K562 (cell line): ENCODE results near the gene ZNF146. TPM values are rescaled to one million over a fixed set of nuclear protein-coding genes. Genes with fewer than 3 reads are reported as not detected.

ENCODE experiments used
- ATAC-seq: fragments of 200-7000 bp; cut with Tn5 transposase; 3 replicates; pipeline ENCODE4 v1.9.1; 2020; ENCODE audit warnings: moderate library complexity
- BruUV-seq: library from RNA; stranded (reverse); fragments of 400-500 nt; replicated peaks from 2 replicates; lab custom pipeline; 2021; lab: Mats Ljungman, UMichigan
- CTCF ChIA-PET: fragments of 300-600 bp; formaldehyde crosslinking; extraction: SDS; loops from one replicate; lab custom pipeline; 2021; ENCODE audit warnings: low intra/inter-chr PET ratio; lab: Yijun Ruan, JAX
- POLR2A ChIA-PET: fragments of 300-600, 350-650 bp; sonication (Branson Sonifier 250); formaldehyde crosslinking; extraction: SDS; loops from one replicate; lab custom pipeline; 2021; ENCODE audit warnings: antibody characterized with exemption, inconsistent platforms; lab: Yijun Ruan, JAX
- DNase-seq, 4 experiments: peaks; one replicate each; pipeline versions ENCODE4 v3.0.0 to v3.0.0-alpha.2; 2011 to 2018; ENCODE audit warnings: low spot score in 3 of 4, mixed read lengths in 3 of 4; ENCODE audit errors: extremely low read depth in 1 of 4
- FAIRE-seq: peaks from 2 replicates; lab custom pipeline; 2011; peaks lifted over from hg19 to GRCh38; lab: Jason Lieb, UNC
- H2AFZ ChIP-seq: 2 replicates; pipeline ENCODE4 v1.6.0; 2011; ENCODE audit warnings: low read depth, low read length, control low read depth, inconsistent platforms
- H3K27ac ChIP-seq: fragments of 200-600 bp; 3 replicates; pipeline ENCODE4 v1.8.0; 2011; ENCODE audit warnings: low read depth, mild to moderate bottlenecking, control low read depth, inconsistent platforms, low read length, moderate library complexity, mixed read lengths; ENCODE audit errors: extremely low read depth
- H3K27me3 ChIP-seq, 2 experiments: fragments of 300-600 bp in 1 of 2; 2 replicates in 1 of 2; 3 replicates in 1 of 2; pipeline versions ENCODE4 v1.6.0 to v1.8.0; 2011; ENCODE audit warnings: inconsistent platforms in 2 of 2, low read length in 2 of 2, mild to moderate bottlenecking in 1 of 2, mixed read lengths in 1 of 2, moderate library complexity in 1 of 2; ENCODE audit not compliant: control insufficient read depth in 2 of 2, insufficient read depth in 2 of 2
- H3K36me3 ChIP-seq: fragments of 300-600 bp; 3 replicates; pipeline ENCODE4 v1.8.0; 2011; ENCODE audit warnings: mild to moderate bottlenecking, low read length, inconsistent platforms; ENCODE audit not compliant: control insufficient read depth, insufficient read depth
- H3K4me1 ChIP-seq, 2 experiments: fragments of 200-600 bp in 1 of 2; replicated peaks in 1 of 2; 2 replicates in 1 of 2; 3 replicates in 1 of 2; pipeline versions ENCODE4 v1.5.1 to v1.8.0; 2011; ENCODE audit warnings: inconsistent platforms in 2 of 2, low read length in 2 of 2, mild to moderate bottlenecking in 1 of 2, mixed read lengths in 1 of 2, moderate library complexity in 1 of 2; ENCODE audit not compliant: control insufficient read depth in 2 of 2, insufficient read depth in 2 of 2
- H3K4me2 ChIP-seq: 2 replicates; pipeline ENCODE4 v1.6.1; 2011; ENCODE audit warnings: low read length, control low read depth, inconsistent platforms, mixed read lengths; ENCODE audit not compliant: insufficient read depth
- H3K4me3 ChIP-seq: fragments of 200-600 bp; sonication (generic), shearing (Covaris generic); 2 replicates; pipeline ENCODE4 v1.5.1; 2016; ENCODE audit warnings: control low read depth, inconsistent platforms
- H3K79me2 ChIP-seq: fragments of 200-600 bp; 3 replicates; pipeline ENCODE4 v1.8.0; 2011; ENCODE audit warnings: low read length, inconsistent platforms; ENCODE audit not compliant: control insufficient read depth, insufficient read depth
- H3K9ac ChIP-seq, 2 experiments: 2 replicates each; pipeline versions ENCODE4 v1.6.0 to v1.6.1; 2011; ENCODE audit warnings: low read depth in 2 of 2, low read length in 2 of 2, control low read depth in 1 of 2, inconsistent platforms in 1 of 2, mild to moderate bottlenecking in 1 of 2, mixed read lengths in 1 of 2; ENCODE audit not compliant: insufficient read depth in 1 of 2
- H3K9me1 ChIP-seq: one replicate; pipeline ENCODE4 v1.6.0; 2011; ENCODE audit warnings: inconsistent platforms, mild to moderate bottlenecking, low read length, moderate library complexity; ENCODE audit not compliant: control insufficient read depth, insufficient read depth
- H3K9me3 ChIP-seq: replicated peaks from 2 replicates; pipeline ENCODE4 v1.5.1; 2011; ENCODE audit warnings: low read depth, low read length, inconsistent platforms; ENCODE audit not compliant: control insufficient read depth, insufficient read depth
- H4K20me1 ChIP-seq: replicated peaks from 2 replicates; pipeline ENCODE4 v1.6.1; 2011; ENCODE audit warnings: low read length, inconsistent platforms, mixed read lengths; ENCODE audit not compliant: control insufficient read depth, insufficient read depth
- DDX20 ChIP-seq: fragments of 450-650 bp; IDR thresholded peaks from 2 replicates; pipeline ENCODE4 v1.6.1; 2016; ENCODE audit warnings: missing genetic modification characterization, low read depth, mild to moderate bottlenecking, missing compliant biosample characterization, moderate library complexity
- FOXJ2 ChIP-seq: fragments of 200-800 bp; sonication (Bioruptor generic); IDR thresholded peaks from 2 replicates; pipeline ENCODE4 v1.6.1; 2016; ENCODE audit warnings: missing genetic modification characterization, missing compliant biosample characterization
- LEF1 ChIP-seq: fragments of 450-650 bp; IDR thresholded peaks from 2 replicates; pipeline ENCODE4 v1.6.1; 2016; ENCODE audit warnings: mild to moderate bottlenecking
- MTA3 ChIP-seq: fragments of 450-650 bp; formaldehyde crosslinking; IDR thresholded peaks from 2 replicates; pipeline ENCODE4 v1.6.1; 2017; ENCODE audit warnings: mild to moderate bottlenecking, borderline replicate concordance
- MXI1 ChIP-seq: IDR thresholded peaks from 2 replicates; pipeline ENCODE4 v1.6.1; 2011; ENCODE audit warnings: low read depth, mild to moderate bottlenecking, improper control_type of control experiment, low read length
- PTBP1 ChIP-seq: fragments of 200-400 bp; formaldehyde crosslinking; IDR thresholded peaks from 2 replicates; pipeline ENCODE4 v1.6.1; 2017; ENCODE audit warnings: low read depth, low read length
- PTRF ChIP-seq: fragments of 450-650 bp; IDR thresholded peaks from 2 replicates; pipeline ENCODE4 v1.6.1; 2016; ENCODE audit warnings: mild to moderate bottlenecking, missing genetic modification characterization, missing compliant biosample characterization
- RBBP5 ChIP-seq: fragments of 200-600 bp; sonication (generic); IDR thresholded peaks from 2 replicates; pipeline ENCODE4 v1.6.1; 2012; ENCODE audit warnings: borderline replicate concordance, mild to moderate bottlenecking, low read length, control low read depth, inconsistent platforms; ENCODE audit not compliant: insufficient read depth, poor library complexity, severe bottlenecking
- TBP ChIP-seq: optimal IDR thresholded peaks from 2 replicates; pipeline ENCODE3; 2011; ENCODE audit warnings: low read depth, low read length, improper control_type of control experiment
- ZFX ChIP-seq: sonication (generic); formaldehyde crosslinking; IDR thresholded peaks from 2 replicates; pipeline ENCODE4 v1.8.0; 2022; ENCODE audit warnings: mild to moderate bottlenecking, missing genetic modification reagents, moderate library complexity
- ZNF354B ChIP-seq: fragments of 250-450 bp; sonication (Bioruptor Pico); IDR thresholded peaks from 2 replicates; pipeline ENCODE4 v1.4.0; 2020
- ZNF561 ChIP-seq: fragments of 450-650 bp; formaldehyde crosslinking; conservative IDR thresholded peaks from 2 replicates; pipeline ENCODE4 v1.4.0; 2020; ENCODE audit warnings: mild to moderate bottlenecking, moderate library complexity
- ZNF57 ChIP-seq: fragments of 450-650 bp; formaldehyde crosslinking; IDR thresholded peaks from 2 replicates; pipeline ENCODE4 v1.4.0; 2020; ENCODE audit warnings: mild to moderate bottlenecking, moderate library complexity
- WGBS: fragments of 100-300 bp; shearing (Covaris generic); methylation state at CpG from one replicate; pipeline ENCODE4 v1.1.6; 2016; ENCODE audit warnings: low coverage, mixed read lengths; ENCODE audit not compliant: insufficient coverage; ENCODE audit errors: missing lambda C conversion rate; 5-methylcytosine and 5-hydroxymethylcytosine counted together
- in situ Hi-C: fragments of 300-500 bp; cut with MboI; formaldehyde crosslinking; loops from 4 replicates; pipeline ENCODE4 v1.15.0; 2018; ENCODE audit warnings: inconsistent platforms, mixed read lengths
- intact Hi-C: fragments of 100-400 bp; cut with micrococcal nuclease; formaldehyde crosslinking; loops from 2 replicates; pipeline ENCODE4 v1.14.2; 2022
- polyA plus RNA-seq, 8 experiments: library from polyadenylated mRNA; depleted of rRNA in 4 of 8; stranded (reverse) in 5 of 8; unstranded in 3 of 8; fragments of >200 nt; fragmentation: Nextera tagmentation in 2 of 8; fragmentation: Illumina TruSeq in 1 of 8; extraction: Ambion mirVana in 2 of 8; extraction: Trizol in 1 of 8; gene quantifications; 2 replicates each; pipeline versions ENCODE4 v1.2.1 to v1.2.3, GENCODE V29; 2011 to 2014; ENCODE audit warnings: inconsistent platforms in 1 of 8, missing spikeins in 1 of 8
- total RNA-seq, 7 experiments: library from RNA; depleted of rRNA in 6 of 7; stranded (reverse); fragments of >200 nt in 6 of 7; fragmentation: Illumina TruSeq in 2 of 7; extraction: Trizol in 2 of 7; gene quantifications; 2 replicates each; pipeline versions ENCODE4 v1.2.1 to v1.2.3, GENCODE V29; 2011 to 2021; ENCODE audit warnings: low replicate concordance in 1 of 7
- TF ChIP-seq, protein P1 (sequence below), 2 experiments: IDR thresholded peaks; 2 replicates each; pipeline ENCODE4 v1.6.1; 2011; ENCODE audit warnings: borderline replicate concordance in 1 of 2, control low read depth in 1 of 2, low read depth in 1 of 2, low read length in 1 of 2, mild to moderate bottlenecking in 1 of 2, mixed read lengths in 1 of 2, moderate library complexity in 1 of 2; ENCODE audit not compliant: insufficient read depth in 1 of 2, insufficient read length in 1 of 2, poor library complexity in 1 of 2, severe bottlenecking in 1 of 2; ENCODE audit errors: extremely low read depth in 1 of 2
- TF ChIP-seq, protein P2 (sequence below): fragments of 450-650 bp; IDR thresholded peaks from 2 replicates; pipeline ENCODE4 v1.6.1; 2016; ENCODE audit warnings: missing biosample characterization, missing genetic modification characterization
- TF ChIP-seq, protein P3 (sequence below): fragments of 450-650 bp; IDR thresholded peaks from 2 replicates; pipeline ENCODE4 v1.6.1; 2018; ENCODE audit not compliant: partially characterized antibody

Gene ZNF146
- total and polyA plus RNA-seq, 9 of the 15 experiments (the other 6 are each of a cell fraction or from before 2014, with no cell fraction given), result 36.2 to 195 (median 116) TPM

DNA sequence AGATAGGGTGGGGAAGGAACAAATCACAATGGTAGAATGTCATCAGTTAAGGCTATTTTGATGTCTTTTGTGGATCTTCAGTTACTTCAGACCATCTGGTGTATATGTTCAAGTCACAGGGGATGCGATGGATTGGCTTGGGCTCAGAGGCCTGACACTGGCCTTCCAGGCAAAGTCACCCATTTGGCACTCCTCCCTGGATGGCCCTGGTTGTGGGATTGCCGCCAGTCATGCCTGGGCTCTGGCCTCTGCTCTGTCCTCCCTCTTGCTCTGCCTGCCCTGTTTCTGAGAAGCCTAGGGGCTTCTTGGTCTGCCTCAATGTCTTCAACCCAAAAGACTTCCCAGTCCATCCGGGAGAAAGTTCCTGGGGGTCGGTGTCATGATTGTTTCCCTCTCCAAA, 50.2 kb downstream of the ZNF146 start (continued):
- TF ChIP-seq MXI1 (no peak), FOXJ2 (tag) (no peak), DDX20 (tag) (no peak), RBBP5 (no peak), ZNF57 (no peak), ZNF354B (CRISPR knock-in tag) (no peak), LEF1 (no peak)

DNA sequence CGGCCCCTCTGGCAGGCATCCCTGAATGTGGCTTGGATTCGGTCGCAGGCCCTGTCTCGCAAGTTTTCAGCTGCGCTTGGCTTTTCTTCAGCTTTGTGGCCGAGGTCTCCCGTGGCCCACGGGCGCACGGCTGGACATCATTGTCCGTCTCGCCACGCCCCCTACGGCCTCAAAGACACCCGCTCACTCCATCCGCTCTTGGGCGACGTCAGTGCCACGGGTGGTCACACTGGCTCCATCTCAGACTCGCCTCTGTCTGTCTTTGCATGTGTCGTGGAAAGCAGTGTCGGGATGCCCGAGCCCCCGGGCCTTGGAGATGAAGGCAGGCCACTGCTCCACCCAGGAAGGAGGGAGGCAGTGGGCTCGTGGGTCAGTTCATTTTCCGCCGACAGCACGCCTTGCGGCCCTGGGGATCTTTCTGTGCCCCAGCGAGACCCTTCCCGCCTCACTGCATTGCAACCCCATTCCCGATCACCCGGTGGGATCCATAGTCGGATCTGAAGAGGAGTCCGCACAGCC, 51.0 kb downstream of the ZNF146 start:
- Histone ChIP-seq H3K4me2 (peak overlapping the region; percentile 75), H3K9me3 (no peaks in the 10 kb centered on the region), H3K9me1 (no peaks in the 10 kb centered on the region), H3K27ac (no peak overlapping the region), H4K20me1 (no peaks in the 10 kb centered on the region), H3K9ac (peak overlapping the region; percentile 54 to 90; a peak in 3 of 4 replicates), H2AFZ (peak overlapping the region; percentile 90), H3K79me2 (no peaks in the 10 kb centered on the region), H3K36me3 (no peaks in the 10 kb centered on the region), H3K27me3 (peaks cover 0 to 10% of the 10 kb centered on the region in 2 experiments; a peak in 1 of 5 replicates), H3K4me1 (peaks cover 0 to 16% of the 10 kb centered on the region in 2 experiments; a peak in 2 of 5 replicates), H3K4me3 (peak overlapping the region; percentile 62)
- POLR2A ChIA-PET, result no interaction called here
- peak; percentile 76 for ATAC-seq
- TF ChIP-seq, protein P1, sequence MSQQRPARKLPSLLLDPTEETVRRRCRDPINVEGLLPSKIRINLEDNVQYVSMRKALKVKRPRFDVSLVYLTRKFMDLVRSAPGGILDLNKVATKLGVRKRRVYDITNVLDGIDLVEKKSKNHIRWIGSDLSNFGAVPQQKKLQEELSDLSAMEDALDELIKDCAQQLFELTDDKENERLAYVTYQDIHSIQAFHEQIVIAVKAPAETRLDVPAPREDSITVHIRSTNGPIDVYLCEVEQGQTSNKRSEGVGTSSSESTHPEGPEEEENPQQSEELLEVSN (IDR thresholded peaks at IDR 0.05; ENCODE audit: borderline replicate concordance in 1 of 2, extremely low read depth in 1 of 2, insufficient read depth in 1 of 2, insufficient read length in 1 of 2, low read depth in 1 of 2, low read length in 1 of 2, poor library complexity in 1 of 2, severe bottlenecking in 1 of 2), result peak in 1 of 2 experiments; percentile 19
- TF ChIP-seq, protein P2, sequence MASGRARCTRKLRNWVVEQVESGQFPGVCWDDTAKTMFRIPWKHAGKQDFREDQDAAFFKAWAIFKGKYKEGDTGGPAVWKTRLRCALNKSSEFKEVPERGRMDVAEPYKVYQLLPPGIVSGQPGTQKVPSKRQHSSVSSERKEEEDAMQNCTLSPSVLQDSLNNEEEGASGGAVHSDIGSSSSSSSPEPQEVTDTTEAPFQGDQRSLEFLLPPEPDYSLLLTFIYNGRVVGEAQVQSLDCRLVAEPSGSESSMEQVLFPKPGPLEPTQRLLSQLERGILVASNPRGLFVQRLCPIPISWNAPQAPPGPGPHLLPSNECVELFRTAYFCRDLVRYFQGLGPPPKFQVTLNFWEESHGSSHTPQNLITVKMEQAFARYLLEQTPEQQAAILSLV (tag), result no peak
- TF ChIP-seq TBP (no peak), ZNF561 (no peak), PTBP1 (no peak), ZFX (peak; percentile 42; the same call in 1 of the 2 replicates), PTRF (tag) (no peak), MTA3 (no peak)
- TF ChIP-seq, protein P3, sequence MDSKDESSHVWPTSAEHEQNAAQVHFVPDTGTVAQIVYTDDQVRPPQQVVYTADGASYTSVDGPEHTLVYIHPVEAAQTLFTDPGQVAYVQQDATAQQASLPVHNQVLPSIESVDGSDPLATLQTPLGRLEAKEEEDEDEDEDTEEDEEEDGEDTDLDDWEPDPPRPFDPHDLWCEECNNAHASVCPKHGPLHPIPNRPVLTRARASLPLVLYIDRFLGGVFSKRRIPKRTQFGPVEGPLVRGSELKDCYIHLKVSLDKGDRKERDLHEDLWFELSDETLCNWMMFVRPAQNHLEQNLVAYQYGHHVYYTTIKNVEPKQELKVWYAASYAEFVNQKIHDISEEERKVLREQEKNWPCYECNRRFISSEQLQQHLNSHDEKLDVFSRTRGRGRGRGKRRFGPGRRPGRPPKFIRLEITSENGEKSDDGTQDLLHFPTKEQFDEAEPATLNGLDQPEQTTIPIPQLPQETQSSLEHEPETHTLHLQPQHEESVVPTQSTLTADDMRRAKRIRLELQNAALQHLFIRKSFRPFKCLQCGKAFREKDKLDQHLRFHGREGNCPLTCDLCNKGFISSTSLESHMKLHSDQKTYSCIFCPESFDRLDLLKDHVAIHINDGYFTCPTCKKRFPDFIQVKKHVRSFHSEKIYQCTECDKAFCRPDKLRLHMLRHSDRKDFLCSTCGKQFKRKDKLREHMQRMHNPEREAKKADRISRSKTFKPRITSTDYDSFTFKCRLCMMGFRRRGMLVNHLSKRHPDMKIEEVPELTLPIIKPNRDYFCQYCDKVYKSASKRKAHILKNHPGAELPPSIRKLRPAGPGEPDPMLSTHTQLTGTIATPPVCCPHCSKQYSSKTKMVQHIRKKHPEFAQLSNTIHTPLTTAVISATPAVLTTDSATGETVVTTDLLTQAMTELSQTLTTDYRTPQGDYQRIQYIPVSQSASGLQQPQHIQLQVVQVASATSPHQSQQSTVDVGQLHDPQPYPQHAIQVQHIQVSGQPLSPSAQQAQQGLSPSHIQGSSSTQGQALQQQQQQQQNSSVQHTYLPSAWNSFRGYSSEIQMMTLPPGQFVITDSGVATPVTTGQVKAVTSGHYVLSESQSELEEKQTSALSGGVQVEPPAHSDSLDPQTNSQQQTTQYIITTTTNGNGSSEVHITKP, result no peak
- DNase-seq, result peak in 3 of 4 experiments; percentile 20 to 37 (median 36)
- FAIRE-seq, result no peak
- 5% methylated on average over 16 of the region's 35 CpGs for WGBS
- TSS peak; percentile 86 for BruUV-seq
- intact Hi-C loops (no loop called here), in situ Hi-C loops (no loop called here)
- CTCF ChIA-PET, result no interaction called here
